Right lobe of liver (tissue), 4 donors: ENCODE data around the gene IGSF9.

Experiments
- CTCF ChIP-seq, 4 donors: fragments of 200-600 bp in 3 of 4; fragments of 450-650 bp in 1 of 4; IDR thresholded peaks; one replicate each; pipeline versions ENCODE4 v1.5.1 to v1.8.0; 2016 to 2022; ENCODE audit warnings: antibody characterized with exemption in 4 of 4, mild to moderate bottlenecking in 2 of 4
- POLR2A ChIP-seq: fragments of 450-650 bp; IDR thresholded peaks from one replicate; pipeline ENCODE4 v1.6.1; 2017; ENCODE audit warnings: antibody characterized with exemption, mild to moderate bottlenecking
- donor health status: DM: no; HTN: no; CAD: no.
- donor health status: DM: no; HTN: no; CAD: no.
- donor health status: DM: no; HTN: yes; CAD: no.

- no peak for TF ChIP-seq CTCF (IDR thresholded peaks at IDR 0.05)
- TF ChIP-seq POLR2A = no peak
These were observed 29.0 kb upstream of the IGSF9 start for GRCh38 chr1:159974350-159974965.
